GM10266 (cell line): ENCODE data around the gene KRT39.
"Not testable (repeated sequence)": the region's sequence is repeated elsewhere in the genome, so short reads cannot be mapped to it uniquely, and the experiment has no call there.

ENCODE experiments used
- DNase-seq: peaks from one replicate; pipeline ENCODE4 v3.0.0; 2012; ENCODE audit errors: extremely low spot score
- CTCF ChIP-seq: IDR thresholded peaks from 2 replicates; pipeline ENCODE4 v1.5.1; 2012; ENCODE audit warnings: mild to moderate bottlenecking, low read depth; ENCODE audit not compliant: control insufficient read depth, insufficient read depth; ENCODE audit errors: missing control alignments

KRT39 gene

GRCh38 chr17:41009301-41009760, 42.6 kb upstream of the KRT39 start:
- TF ChIP-seq CTCF: no peak
- no peak for DNase-seq

- no peak for TF ChIP-seq CTCF
These were observed 42.1 kb upstream of the KRT39 start, which contains the start of gene KRTAP3-1 for GRCh38 chr17:41008811-41009210. Gene KRTAP3-1, minus strand, starts transcription at chr17:41009128. Its CDS starts 54 bp downstream, at chr17:41009074.

GRCh38 chr17:41004397-41004796, 37.6 kb upstream of the KRT39 start:
- no peak for TF ChIP-seq CTCF
- DNase-seq: no peak

More at GRCh38 chr17:41008811-41009210, 42.1 kb upstream of the KRT39 start, which contains the start of gene KRTAP3-1:
- DNase-seq: no peak

- no peak for TF ChIP-seq CTCF
- no peak for DNase-seq
These were observed 37.2 kb upstream of the KRT39 start for GRCh38 chr17:41003926-41004325.

GRCh38 chr17:41002814-41003213, 36.1 kb upstream of the KRT39 start:
- no peak for TF ChIP-seq CTCF
- DNase-seq: no peak

GRCh38 chr17:41001795-41002194, 35.0 kb upstream of the KRT39 start:
- no peak for DNase-seq
- no peak for TF ChIP-seq CTCF

- not testable (repeated sequence) for DNase-seq
These were observed 32.8 kb upstream of the KRT39 start, which contains the start of gene KRTAP3-2 for GRCh38 chr17:40999563-40999962. Gene KRTAP3-2, minus strand, starts transcription at chr17:40999906. Its CDS starts 53 bp downstream, at chr17:40999853.

GRCh38 chr17:40997361-40997760, 30.6 kb upstream of the KRT39 start:
- no peak for DNase-seq
- TF ChIP-seq CTCF: no peak
